Stimulated activated CD8-positive, alpha-beta memory T cell treated with anti-CD3 and anti-CD28 coated beads, Interleukin-12 subunit alpha, Interleukin-12 subunit beta, amount 100 ng/mL, for 24 hours (primary cell): ENCODE results near the gene FAM24B.
"Not testable (repeated sequence)": the region's sequence is repeated elsewhere in the genome, so short reads cannot be mapped to it uniquely, and the experiment has no call there.

Experiments
- DNase-seq: peaks from one replicate; pipeline ENCODE4 v3.0.0-alpha.2; 2020; ENCODE audit errors: extremely low read depth

The FAM24B gene, protein sequence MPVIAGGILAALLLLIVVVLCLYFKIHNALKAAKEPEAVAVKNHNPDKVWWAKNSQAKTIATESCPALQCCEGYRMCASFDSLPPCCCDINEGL

DNA sequence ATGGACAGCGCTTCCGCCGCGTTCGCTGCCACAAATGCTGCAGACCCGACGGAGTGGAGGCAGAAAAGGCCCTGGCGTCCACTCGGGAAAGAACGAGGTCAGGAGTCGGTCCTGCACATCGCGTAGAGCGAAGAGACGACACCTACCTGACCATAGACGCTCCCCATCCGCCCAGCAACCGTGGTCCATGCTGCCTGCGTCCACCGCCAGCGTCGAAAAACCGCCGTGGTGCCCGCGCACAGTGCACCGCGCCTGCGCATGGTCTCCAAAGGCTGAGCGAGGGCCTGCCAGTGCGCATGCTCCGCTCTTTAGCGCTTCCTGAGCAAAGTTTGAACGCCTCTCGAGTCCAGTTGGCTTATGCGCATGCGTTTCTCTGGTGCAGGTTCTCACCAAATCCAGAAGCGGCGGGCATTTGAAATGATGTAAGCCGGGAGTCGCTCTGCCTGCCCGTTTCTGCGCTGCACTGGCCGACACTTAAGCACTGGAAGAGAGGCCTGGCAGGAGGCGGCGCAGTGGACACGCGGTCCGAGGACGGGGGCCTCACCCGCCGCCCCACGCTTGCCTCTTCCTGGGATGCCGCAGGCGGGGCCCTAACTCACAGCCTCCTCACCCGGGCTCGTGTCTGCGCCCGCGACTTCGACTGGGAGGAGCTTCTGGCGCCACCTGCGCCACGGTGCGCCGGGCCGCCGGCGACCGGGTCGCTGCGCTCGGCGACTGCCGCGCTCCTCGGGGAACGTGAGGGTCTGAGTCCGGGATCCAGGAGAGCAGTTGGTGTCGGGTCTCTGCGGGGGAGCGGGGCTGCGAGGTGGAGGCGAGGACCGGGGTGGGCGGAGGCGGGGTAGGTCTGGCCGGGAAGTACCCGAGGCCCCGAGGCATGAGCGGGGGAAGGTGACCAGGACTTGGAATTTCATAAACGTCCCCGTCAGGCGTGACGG lies at the start of gene FAM24B:
TSS of gene FAM24B (minus strand) at position 243 of the 935 bp plus-strand sequence. CDS start 29,066 bp downstream, outside the sequence.
- DNase-seq = peak; percentile 90

DNA sequence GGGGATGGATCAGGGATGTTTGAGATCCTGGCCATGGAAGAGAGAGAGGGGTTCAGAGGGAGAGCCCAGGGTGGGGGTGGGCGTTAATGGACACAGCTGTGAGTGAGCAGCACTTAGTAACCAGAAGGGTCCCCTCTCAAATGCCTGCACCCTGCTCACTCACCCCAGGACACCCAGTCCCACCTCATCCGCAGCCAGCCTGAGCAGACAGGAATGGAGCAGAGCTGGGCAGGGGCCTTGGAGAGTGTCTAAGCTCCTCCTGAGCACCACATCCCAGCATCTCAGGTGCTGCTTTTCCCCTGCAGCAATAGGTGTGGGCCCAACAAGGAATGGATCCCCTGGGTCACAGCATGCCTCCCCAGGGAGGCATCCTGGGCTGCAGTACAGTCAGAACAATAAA lies 36.3 kb upstream of the FAM24B start:
- DNase-seq = no peak

DNA sequence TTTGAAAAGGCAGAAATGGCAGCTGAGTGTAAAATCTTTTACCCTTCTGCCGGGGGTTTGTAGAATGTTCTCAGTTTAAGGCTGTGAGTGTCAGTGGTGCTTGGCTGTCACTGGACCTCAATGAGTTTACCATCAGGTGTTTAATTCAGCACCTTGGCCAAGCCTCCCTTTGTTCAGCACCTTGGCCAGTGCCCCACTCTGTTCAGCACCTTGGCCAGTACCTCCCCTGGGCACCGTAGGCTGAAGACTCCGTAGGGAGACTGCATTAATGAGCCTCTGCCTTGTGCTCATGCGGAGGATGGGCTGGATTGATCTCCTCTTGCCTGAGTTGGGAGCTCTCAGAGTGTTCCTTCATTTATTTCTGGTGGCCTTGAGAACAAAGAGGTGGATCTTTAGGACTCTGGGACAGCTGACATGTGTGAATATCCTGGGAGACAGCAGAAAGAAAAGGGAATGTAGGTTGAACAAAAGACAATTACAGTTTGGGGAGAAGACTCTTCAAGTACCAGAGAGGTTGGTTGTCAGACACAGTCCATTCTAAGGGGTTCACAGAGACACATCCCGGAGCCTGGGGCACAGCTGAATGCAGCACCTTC lies 32.6 kb upstream of the FAM24B start:
- no peak for DNase-seq

DNA sequence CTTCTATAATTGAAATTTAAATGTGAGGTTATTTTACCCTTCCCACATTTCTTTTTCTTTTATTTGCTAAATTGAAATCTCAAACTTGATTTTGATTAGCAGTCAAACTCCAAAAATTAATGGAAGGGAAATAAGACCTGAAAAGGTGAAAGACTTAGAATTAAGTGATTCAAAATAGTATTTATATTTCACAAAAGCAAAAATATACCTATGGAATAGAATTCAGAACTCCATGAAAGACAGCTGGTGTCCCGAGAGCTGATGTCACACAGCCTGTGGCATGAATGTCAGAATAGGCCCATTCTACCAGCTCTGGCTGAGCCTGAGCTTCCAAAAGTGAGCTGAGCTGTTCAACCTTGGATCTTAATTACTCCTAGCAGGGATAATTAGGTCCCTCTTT lies 30.9 kb upstream of the FAM24B start, which contains the start of gene FAM24A:
TSS of gene FAM24A (plus strand) at position 301 of the 400 bp plus-strand sequence. CDS start 1,025 bp downstream, outside the sequence.
- no peak for DNase-seq

DNA sequence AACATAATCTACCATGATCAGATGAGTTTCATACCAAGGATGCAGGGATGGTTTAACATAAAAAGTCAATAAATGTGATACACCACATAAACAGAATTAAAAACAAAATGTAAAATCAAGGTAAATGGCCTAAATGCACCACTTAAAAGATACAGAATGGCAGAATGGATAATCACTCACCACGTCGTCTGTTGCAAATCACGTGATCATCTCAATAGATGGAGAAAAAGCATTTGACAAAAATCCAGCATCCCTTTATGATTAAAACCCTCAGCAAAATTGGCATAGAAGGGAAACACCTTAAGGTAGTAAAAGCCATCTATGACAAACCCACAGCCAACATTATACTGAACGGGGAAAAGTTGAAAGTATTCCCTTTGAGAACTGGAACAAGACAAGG lies 24.5 kb upstream of the FAM24B start:
- not testable (repeated sequence) for DNase-seq

DNA sequence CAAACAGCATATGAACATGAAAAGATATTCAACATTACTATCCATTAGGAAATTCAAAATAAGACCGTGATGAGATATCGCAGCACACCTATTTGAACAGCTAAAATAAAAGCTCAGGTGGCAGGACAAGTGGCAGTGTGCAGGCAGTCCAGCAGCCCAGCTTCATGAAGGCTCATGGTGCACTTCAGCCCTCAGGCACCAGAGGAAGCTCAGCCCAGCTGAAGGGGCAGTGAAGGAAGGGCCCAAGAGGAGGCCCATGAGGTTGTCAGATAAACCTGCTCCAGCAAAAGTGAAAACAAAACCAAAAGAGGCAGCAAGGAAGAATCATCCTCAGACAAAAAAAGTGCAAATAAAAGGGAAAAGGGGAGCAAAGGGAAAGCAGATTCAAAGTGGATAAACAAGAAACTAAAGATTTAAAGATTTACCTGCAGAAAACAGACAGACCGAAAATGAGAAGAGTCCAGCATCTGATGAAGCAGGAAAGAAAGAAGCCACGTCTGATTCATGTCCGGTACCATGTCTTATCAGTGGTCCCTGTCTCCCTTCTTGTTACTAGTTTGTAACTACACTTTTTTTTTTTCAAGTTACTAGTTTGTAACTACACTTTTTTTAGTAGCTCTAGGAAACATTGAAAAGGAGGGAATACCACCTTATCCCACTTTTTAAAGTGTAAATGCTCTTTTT lies 15.0 kb upstream of the FAM24B start:
- DNase-seq = no peak

DNA sequence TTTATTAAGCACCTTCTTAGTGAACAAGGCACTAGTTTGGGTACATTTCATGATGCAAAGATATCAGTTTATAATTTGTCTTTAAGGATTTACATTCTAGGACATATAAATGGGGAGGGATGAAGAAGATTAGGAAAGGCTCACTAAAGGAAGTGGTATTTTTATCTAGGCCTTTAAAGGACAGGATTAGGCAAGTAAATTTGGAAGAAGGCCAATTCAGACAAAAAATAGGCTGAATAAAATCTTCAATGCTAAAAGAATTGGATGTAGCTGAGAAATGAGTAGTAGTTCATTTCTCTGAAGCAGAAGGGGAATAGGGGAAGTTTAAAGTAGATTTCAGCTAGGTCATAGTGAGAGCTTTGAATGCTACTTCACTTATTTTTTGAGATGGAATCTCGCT lies 4.8 kb upstream of the FAM24B start:
- no peak for DNase-seq

DNA sequence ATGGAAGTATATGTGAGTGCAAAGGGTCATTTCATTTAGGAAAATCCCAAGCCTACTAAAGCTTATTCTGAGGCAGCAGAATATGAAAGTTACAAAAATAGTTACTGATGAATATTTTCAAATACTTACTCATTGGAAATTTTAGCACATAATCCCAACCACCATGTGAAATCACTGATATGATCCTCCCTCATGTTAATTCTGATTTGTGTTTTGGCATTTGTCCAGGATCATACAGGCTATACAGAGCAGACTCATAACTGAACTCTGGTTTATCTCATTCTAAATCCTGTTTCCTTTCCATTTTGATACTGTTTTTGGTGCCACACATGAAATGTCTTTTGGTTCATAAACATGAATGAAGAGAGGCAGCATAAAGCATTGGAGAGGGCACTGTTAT lies 3.4 kb upstream of the FAM24B start:
- DNase-seq = no peak

DNA sequence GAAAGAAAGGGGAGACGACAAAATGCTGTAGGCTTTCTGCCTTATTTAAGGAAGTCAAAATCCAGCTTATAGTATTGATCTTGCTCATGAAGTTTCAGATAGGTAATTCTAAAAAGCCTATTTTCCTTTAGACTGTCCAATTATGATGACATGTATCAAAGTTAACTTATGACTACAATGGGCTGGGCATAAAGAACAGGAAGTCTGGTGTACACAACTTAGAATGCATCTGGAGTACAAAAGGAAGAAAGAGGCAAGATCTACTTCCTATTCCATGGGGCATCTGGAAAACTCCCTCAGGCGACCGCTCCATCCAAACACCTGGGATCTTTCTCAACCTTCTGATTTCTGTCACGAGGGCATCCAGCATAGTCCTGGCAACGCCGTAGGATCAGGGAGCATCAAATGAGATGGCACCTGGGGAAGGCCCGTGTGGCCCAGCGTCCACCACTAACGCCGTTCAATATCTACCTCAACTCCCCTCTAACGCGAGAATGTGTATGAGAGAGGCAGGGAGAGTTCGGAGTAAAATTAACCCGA lies 512 bp downstream of the FAM24B start:
- no peak for DNase-seq

DNA sequence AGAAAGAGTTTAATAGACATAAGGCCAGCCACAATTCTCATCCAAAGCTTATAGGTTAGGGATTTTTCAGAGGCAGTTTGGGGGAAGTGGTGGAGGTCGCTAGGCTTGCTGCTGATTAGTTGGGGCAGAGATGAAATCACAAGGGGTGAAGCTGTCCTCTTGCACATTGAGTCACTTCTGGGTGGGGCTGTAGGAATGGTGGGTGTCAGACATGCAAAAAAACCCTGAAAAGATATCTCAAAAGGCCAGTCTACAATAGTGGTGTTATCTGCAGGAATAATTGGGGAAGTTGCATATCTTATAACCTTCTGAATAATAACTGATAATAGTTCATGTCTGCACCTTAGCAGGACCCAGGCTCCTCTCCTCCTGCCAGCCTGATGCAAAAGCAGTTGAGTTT lies 2.1 kb downstream of the FAM24B start:
- no peak for DNase-seq

DNA sequence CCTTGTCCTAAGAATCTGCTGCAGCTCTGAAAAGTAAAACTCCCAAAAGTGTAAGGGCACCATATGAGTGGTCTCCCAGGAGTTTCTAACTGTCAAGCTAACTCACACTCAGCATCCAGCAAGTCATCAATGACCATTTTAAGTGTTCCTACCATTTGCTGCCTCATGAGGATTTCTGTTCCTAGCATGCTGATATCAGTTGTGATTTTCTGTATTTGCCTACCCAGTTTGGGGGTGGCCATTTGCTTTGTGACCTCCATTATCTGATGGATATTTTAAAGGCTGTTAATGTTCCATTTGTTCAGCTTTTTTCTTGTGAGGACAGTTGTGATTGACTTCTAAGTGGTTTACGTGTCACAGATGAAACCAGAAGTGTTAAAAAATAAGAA lies 2.9 kb downstream of the FAM24B start:
- DNase-seq = no peak

DNA sequence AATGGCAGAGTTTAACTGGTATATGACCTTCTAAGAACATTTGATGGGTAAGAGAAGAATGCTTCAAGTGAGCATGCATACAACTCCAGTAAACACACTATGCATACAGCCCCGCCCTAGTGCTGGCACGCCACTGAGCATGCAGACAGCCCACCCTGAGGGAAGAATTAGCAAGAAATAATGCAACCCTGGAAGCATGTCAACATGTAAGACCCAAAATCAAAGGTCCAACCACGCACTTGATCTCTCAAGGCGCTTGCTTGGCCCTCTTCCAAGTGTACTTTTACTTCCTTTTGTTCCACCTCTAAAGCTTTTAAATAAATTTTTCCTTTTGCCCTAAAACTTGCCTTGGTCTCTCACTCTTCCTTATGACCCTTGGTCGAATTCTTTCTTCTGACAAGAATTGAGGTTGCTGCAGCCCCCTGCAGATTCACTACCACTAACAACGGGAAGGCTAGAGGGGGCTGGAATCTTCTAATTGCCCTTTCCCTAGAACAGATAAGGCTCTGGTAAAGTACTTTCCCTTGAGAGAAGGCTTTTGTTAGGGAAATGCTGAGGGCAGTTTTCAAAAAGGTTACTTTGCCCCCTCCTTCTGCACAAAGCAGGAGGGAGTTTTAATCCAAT lies 3.4 kb downstream of the FAM24B start:
- DNase-seq = no peak

DNA sequence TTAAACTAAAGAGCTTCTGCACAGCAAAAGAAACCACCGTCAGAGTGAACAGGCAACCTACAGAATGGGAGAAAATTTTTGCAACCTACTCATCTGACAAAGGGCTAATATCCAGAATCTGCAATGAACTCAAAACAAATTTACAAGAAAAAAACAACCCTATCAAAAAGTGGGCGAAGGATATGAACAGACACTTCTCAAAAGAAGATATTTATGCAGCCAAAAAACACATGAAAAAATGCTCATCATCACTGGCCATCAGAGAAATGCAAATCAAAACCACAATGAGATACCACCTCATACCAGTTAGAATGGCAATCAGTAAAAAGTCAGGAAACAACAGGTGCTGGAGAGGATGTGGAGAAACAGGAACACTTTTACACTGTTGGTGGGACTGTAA lies 7.4 kb downstream of the FAM24B start:
- DNase-seq = not testable (repeated sequence)

DNA sequence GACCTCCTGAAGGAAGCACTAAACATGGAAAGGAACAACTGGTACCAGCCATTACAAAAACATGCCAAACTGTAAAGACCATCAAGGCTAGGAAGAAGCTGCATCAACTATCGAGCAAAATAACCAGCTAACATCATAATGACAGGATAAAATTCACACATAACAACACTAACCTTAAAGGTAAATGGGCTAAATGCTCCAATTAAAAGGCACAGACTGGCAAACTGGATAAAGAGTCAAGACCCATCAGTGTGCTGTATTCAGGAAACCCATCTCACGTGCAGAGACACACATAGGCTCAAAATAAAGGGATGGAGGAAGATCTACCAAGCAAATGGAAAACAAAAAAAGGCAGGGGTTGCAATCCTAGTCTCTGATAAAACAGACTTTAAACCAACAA lies 10.6 kb downstream of the FAM24B start:
- DNase-seq = not testable (repeated sequence)

DNA sequence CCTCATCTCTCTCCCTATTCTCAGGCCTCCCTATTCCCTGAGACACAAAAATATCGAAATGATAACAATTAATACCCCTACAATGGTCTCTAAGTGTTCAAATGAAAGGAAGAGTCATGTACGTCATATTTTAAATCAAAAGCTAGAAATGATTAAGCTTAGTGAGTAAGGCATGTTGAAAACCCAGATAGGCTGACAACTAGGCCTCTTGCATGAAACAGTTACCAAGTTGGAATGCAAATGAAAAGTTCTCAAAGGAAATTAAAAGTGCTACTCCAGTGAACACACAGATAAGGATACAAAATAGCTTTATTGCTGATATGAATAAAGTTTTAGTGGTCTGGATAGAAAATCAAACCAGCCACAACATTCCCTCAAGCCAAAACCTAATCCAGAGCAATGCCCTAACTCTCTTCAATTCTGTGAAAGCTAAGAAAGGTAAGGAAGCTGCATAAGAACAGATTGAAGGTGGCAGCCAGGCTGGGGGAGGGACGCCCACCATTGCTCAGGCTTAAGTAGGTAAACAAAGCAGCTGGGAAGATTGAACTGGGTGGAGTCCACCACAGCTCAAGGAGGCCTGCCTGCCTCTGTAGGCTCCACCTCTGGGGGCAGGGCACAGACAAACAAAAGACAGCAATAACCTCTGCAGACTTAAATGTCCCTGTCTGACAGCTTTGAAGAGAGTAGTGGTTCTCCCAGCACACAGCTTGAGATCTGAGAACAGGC lies 12.5 kb downstream of the FAM24B start:
- DNase-seq = not testable (repeated sequence)

DNA sequence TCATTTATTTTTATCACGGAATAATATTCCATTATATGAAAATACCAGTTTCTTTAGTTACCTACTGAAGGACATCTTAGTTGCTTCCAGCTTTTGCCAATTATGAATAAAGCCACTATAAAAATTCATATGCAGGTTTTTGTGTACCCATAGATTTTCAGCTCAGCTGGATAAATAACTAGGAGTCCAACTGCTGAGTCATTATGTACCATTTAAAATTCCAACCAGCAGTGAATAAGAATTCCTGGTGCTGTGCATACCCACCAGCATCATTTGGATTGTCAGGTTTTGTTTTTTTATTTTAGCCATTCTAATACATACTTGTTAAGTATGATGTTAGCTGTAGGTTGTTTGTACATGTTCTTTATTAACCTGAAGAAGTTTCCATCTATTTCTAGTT lies 14.5 kb downstream of the FAM24B start:
- no peak for DNase-seq

DNA sequence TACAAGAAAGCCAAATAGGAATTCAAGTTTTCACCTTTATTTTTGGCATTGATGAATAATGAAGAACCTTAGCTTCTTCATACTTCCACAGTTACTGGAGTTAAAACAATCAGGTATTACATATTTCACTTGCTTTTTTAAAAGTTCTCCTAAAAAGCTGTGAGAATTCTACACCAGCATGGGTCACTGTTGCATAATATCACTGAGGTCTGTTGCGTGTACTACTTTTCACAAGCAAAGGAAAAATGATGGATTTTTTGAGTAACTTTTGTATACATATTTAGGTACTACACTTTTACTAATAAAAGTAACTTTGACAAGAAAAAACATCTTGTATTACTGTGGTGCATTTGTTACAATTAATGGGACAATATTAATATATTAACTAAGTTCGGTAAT lies 15.2 kb downstream of the FAM24B start:
- DNase-seq = no peak

DNA sequence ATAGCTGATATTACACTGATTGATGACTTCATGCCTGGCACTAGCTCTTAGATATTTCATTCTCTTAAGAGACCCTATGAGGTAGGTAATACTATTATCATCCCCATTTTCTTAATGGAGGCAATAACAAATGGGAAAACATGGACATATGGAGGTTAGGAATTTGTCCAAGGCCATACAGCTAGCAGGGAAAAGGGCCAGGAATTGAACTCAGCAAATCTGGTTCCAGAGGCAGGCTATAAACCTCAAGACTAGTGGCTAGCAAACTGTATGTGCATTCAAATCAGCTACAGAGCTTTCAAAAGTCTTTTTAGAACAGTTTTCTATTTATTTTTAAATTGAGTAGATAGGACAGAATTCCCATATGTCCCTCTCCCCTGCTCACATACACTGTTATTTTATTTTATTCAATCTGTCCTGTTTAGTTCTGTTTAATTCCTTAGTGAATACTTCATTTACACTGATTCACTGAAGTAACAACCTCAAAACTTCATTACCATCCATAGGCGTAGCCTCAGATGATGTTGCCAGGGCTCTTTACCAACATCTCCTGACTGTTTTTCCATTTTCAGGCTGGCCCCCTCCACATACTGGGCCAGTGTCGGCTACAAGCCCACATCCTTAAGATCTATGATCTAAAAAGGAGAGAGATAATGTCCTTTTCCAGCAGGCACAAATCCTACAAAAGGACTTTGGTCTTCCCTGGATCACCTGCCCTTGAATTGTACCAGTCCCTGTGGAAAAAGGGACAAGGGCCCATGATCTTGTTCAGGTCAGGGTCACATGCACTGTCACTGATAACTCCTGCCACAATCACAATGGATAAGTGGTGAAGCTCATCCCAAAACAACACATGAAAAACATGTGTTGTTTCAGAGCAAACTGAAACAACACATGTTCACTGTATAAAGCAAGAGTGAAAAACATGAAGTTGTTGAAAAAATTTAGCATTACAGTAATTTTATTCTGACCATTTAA lies 15.9 kb downstream of the FAM24B start:
- no peak for DNase-seq

DNA sequence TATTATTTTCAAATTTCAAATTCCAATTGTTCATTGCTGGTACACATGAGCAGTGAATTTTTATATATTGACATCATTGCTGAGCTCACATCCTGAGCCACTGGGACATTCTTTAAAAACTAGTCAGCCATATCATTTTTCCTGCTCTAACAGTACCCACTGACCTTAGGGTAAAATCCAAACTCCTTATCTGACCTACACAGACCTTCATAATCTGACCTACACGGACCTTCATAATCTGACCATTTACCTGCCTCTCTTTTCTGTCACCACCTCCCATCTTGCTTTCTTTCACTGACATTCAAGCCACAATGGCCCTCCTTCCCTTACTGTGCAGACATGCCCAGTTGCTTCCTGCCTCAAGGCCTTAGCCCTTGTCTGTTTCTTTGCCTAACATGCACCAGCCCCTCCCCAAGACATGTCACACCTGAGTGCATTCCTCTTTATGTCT lies 17.6 kb downstream of the FAM24B start:
- DNase-seq = no peak

DNA sequence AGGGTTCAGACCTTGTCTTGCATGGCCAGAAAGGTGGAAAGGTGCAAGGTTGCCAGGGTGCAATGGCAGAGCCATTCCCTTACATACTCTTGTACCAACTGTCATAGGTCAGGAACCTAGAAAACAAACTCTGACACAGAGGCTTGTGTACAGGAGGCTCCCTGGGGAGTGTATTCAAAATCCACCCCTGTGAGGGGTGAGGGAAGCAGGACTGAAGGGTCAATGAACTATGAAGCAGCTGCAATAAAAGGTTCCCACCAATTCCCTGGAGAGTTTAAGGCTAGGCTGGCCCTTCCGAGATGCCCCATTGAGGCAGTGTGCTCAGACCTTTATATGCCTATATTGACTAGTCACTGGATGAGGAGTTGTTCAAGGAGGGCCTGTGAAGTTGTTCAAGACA lies 19.9 kb downstream of the FAM24B start:
- no peak for DNase-seq
